Measurements from ENCODE around the gene SEMA3B. TPM values are rescaled to one million over a fixed set of nuclear protein-coding genes. Genes with fewer than 3 reads are reported as not detected.

The SEMA3B gene
- total RNA-seq, 1 experiment from 2014 or later = 0.43 TPM

DNA sequence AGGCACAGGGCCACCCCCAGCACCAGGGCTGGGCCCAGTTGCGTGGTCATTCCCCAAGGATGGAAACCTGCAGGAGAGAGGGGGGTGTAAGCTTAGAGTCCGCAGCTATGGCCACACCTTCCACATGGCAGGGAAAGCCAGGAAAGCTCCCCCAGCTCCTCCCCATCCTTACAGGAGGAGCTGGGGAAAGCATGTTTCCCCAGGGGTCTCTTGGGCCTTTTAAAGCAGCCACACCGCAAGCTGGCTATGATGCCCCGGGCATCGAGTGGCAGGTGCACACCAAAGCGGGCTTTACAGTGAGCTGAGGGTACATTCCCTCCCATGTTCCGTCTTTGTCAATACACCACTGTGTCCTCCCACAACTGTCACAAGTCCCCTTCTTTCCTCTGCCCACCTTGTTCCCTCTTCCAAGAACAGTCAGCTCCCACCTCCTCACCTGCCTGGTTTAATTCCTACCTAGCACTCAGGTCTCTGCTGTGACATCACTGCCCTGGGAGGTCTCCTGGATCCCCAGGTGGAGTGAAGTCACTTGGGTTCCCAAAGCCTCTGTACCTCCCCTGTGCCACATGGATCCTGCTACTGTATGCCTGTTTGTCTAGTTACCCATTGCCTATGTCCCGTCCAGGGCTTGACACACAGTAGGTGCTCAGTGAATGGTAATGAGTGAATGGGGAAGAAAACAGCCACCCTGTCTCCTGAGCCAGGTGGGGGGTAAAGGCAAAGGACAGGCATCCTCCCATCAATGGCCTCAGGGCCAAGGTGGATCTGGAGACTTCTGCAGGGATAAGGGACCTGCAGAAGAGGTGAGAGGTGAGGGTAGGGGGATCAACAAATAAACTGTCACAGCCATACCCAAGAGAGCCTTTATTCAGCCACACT lies 26.8 kb downstream of the SEMA3B start:
- Histone ChIP-seq H3K27ac (ENCODE audit: low read depth, low read length, poor library complexity, severe bottlenecking) (no peak overlapping the region), H3K4me3 (ENCODE audit: low read depth, low read length, poor library complexity, severe bottlenecking) (no peak overlapping the region), H3K36me3 (ENCODE audit: insufficient read depth, low read length, poor library complexity, severe bottlenecking) (no peaks in the 10 kb centered on the region), H3K4me1 (ENCODE audit: insufficient read depth, low read length, poor library complexity, severe bottlenecking) (peaks cover 5% of the 10 kb centered on the region), H3K27me3 (replicated peaks; ENCODE audit: insufficient read depth, low read depth, low read length, poor library complexity) (no peaks in the 10 kb centered on the region), H3K9me3 (ENCODE audit: low read depth, low read length, poor library complexity, severe bottlenecking) (no peaks in the 10 kb centered on the region)
- ChIA-PET POLR2A (ENCODE audit: low non-redundant PET) (no interaction called here), CTCF (no interaction called here)
- intact Hi-C loops (cut with micrococcal nuclease; ENCODE audit: unreplicated experiment) = no loop called here
- BruUV-seq (replicated peaks) = no TSS peak
- TF ChIP-seq EZH2 (IDR thresholded peaks at IDR 0.05; ENCODE audit: borderline replicate concordance, low read depth, low read length, poor library complexity, severe bottlenecking) = no peak
- TF ChIP-seq, protein P1, sequence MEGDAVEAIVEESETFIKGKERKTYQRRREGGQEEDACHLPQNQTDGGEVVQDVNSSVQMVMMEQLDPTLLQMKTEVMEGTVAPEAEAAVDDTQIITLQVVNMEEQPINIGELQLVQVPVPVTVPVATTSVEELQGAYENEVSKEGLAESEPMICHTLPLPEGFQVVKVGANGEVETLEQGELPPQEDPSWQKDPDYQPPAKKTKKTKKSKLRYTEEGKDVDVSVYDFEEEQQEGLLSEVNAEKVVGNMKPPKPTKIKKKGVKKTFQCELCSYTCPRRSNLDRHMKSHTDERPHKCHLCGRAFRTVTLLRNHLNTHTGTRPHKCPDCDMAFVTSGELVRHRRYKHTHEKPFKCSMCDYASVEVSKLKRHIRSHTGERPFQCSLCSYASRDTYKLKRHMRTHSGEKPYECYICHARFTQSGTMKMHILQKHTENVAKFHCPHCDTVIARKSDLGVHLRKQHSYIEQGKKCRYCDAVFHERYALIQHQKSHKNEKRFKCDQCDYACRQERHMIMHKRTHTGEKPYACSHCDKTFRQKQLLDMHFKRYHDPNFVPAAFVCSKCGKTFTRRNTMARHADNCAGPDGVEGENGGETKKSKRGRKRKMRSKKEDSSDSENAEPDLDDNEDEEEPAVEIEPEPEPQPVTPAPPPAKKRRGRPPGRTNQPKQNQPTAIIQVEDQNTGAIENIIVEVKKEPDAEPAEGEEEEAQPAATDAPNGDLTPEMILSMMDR (conservative IDR thresholded peaks at IDR 0.05; ENCODE audit: low read depth, low read length) = no peak
- no peak for DNase-seq (ENCODE audit: low spot score)

GRCh38 chr3:50296721-50297383 lies 27.9 kb downstream of the SEMA3B start:
- no peak overlapping the region for H3K4me3 ChIP-seq (ENCODE audit: low read depth, low read length, poor library complexity, severe bottlenecking)
- H3K9me3 ChIP-seq (ENCODE audit: low read depth, low read length, poor library complexity, severe bottlenecking) = no peaks in the 10 kb centered on the region
- intact Hi-C loops (cut with micrococcal nuclease; ENCODE audit: unreplicated experiment) = no loop called here
- TF ChIP-seq, protein P1 (conservative IDR thresholded peaks at IDR 0.05; ENCODE audit: low read depth, low read length) = no peak
- no peak for TF ChIP-seq EZH2 (IDR thresholded peaks at IDR 0.05; ENCODE audit: borderline replicate concordance, low read depth, low read length, poor library complexity, severe bottlenecking)
- POLR2A ChIA-PET (ENCODE audit: low non-redundant PET) = no interaction called here
- DNase-seq (ENCODE audit: low spot score) = no peak
- no peak overlapping the region for H3K27ac ChIP-seq (ENCODE audit: low read depth, low read length, poor library complexity, severe bottlenecking)
- H3K4me1 ChIP-seq (ENCODE audit: insufficient read depth, low read length, poor library complexity, severe bottlenecking) = peaks cover 5% of the 10 kb centered on the region
- CTCF ChIA-PET = no interaction called here
- no peaks in the 10 kb centered on the region for H3K27me3 ChIP-seq (replicated peaks; ENCODE audit: insufficient read depth, low read depth, low read length, poor library complexity)
- no TSS peak for BruUV-seq (replicated peaks)
- no peaks in the 10 kb centered on the region for H3K36me3 ChIP-seq (ENCODE audit: insufficient read depth, low read length, poor library complexity, severe bottlenecking)

GRCh38 chr3:50297384-50297775 lies 28.4 kb downstream of the SEMA3B start:
- ChIA-PET POLR2A (ENCODE audit: low non-redundant PET) (no interaction called here), CTCF (no interaction called here)
- no peak for DNase-seq (ENCODE audit: low spot score)
- Histone ChIP-seq H3K4me1 (ENCODE audit: insufficient read depth, low read length, poor library complexity, severe bottlenecking) (peaks cover 5% of the 10 kb centered on the region), H3K27me3 (replicated peaks; ENCODE audit: insufficient read depth, low read depth, low read length, poor library complexity) (no peaks in the 10 kb centered on the region), H3K36me3 (ENCODE audit: insufficient read depth, low read length, poor library complexity, severe bottlenecking) (no peaks in the 10 kb centered on the region), H3K9me3 (ENCODE audit: low read depth, low read length, poor library complexity, severe bottlenecking) (no peaks in the 10 kb centered on the region), H3K4me3 (ENCODE audit: low read depth, low read length, poor library complexity, severe bottlenecking) (no peak overlapping the region), H3K27ac (ENCODE audit: low read depth, low read length, poor library complexity, severe bottlenecking) (no peak overlapping the region)
- intact Hi-C loops (cut with micrococcal nuclease; ENCODE audit: unreplicated experiment) = no loop called here
- TF ChIP-seq, protein P1 (conservative IDR thresholded peaks at IDR 0.05; ENCODE audit: low read depth, low read length) = no peak
- TF ChIP-seq EZH2 (IDR thresholded peaks at IDR 0.05; ENCODE audit: borderline replicate concordance, low read depth, low read length, poor library complexity, severe bottlenecking) = no peak
- BruUV-seq (replicated peaks) = no TSS peak
